Natural killer cell (primary cell): ENCODE results near the gene PTPN14. TPM values are rescaled to one million over a fixed set of nuclear protein-coding genes. Genes with fewer than 3 reads are reported as not detected.

Source experiments
- ATAC-seq, 3 donors: fragments of 150-1000 bp in 2 of 3; fragments of 200-7000 bp in 1 of 3; cut with Tn5 transposase; 1 replicate in 1 of 3; 2 replicates in 2 of 3; pipeline ENCODE4 v1.10.0; 2021; ENCODE audit warnings: mild to moderate bottlenecking in 2 of 3, moderate library complexity in 2 of 3
- DNase-seq, 2 donors: peaks; one replicate each; pipeline versions ENCODE4 v3.0.0 to v3.0.0-alpha.2; 2013 to 2021; ENCODE audit warnings: mixed read lengths in 1 of 2
- H3K27ac ChIP-seq: one replicate; pipeline ENCODE4 v1.5.1; 2013; ENCODE audit warnings: mild to moderate bottlenecking, low read length
- H3K27me3 ChIP-seq: one replicate; pipeline ENCODE4 v1.6.1; 2013; ENCODE audit warnings: low read length; ENCODE audit not compliant: control insufficient read depth, insufficient read depth
- H3K36me3 ChIP-seq: one replicate; pipeline ENCODE4 v1.6.1; 2013; ENCODE audit warnings: low read length; ENCODE audit not compliant: control insufficient read depth, insufficient read depth
- H3K4me1 ChIP-seq: one replicate; pipeline ENCODE4 v1.6.1; 2013; ENCODE audit warnings: low read length; ENCODE audit not compliant: control insufficient read depth, insufficient read depth
- H3K4me3 ChIP-seq: one replicate; pipeline ENCODE4 v1.5.1; 2013; ENCODE audit warnings: low read length
- H3K9me3 ChIP-seq: one replicate; pipeline ENCODE4 v1.6.1; 2013; ENCODE audit warnings: low read length; ENCODE audit not compliant: control insufficient read depth, insufficient read depth
- H3K27ac Mint-ChIP-seq, 2 donors: one replicate each; pipeline ENCODE4 v1.8.0; 2022; ENCODE audit warnings: mild to moderate bottlenecking in 2 of 2, mixed read lengths in 2 of 2, moderate library complexity in 1 of 2
- H3K27me3 Mint-ChIP-seq, 2 donors: one replicate each; pipeline ENCODE4 v1.8.0; 2022; ENCODE audit warnings: low read depth in 2 of 2, mixed read lengths in 2 of 2
- H3K36me3 Mint-ChIP-seq: one replicate; pipeline ENCODE4 v1.8.0; 2022; ENCODE audit warnings: mixed read lengths
- H3K4me1 Mint-ChIP-seq, 2 donors: one replicate each; pipeline ENCODE4 v1.8.0; 2022; ENCODE audit warnings: mixed read lengths in 2 of 2
- H3K4me3 Mint-ChIP-seq: one replicate; pipeline ENCODE4 v1.8.0; 2022; ENCODE audit warnings: mild to moderate bottlenecking, moderate library complexity, mixed read lengths
- H3K9me3 Mint-ChIP-seq, 2 donors: one replicate each; pipeline ENCODE4 v1.8.0; 2022; ENCODE audit warnings: mixed read lengths in 2 of 2
- WGBS: methylation state at CpG from one replicate; pipeline ENCODE4 v1.1.7; 2013; ENCODE audit warnings: missing lambda C conversion rate; ENCODE audit not compliant: insufficient coverage; 5-methylcytosine and 5-hydroxymethylcytosine counted together
- intact Hi-C: fragments of 100-400 bp; cut with micrococcal nuclease; formaldehyde crosslinking; loops from one replicate; pipeline ENCODE4 v1.14.2; 2022
- total RNA-seq, 4 donors: library from RNA; stranded (reverse); fragments of 120-200 nt in 1 of 4; gene quantifications; one replicate each; pipeline versions ENCODE4 v1.2.3 to v1.2.4, GENCODE V29; 2013 to 2022
- TF ChIP-seq, protein P1 (sequence below): fragments of 200-600 bp; IDR thresholded peaks from one replicate; pipeline ENCODE4 v1.8.0; 2022; ENCODE audit warnings: antibody characterized with exemption

The PTPN14 gene
- total RNA-seq, 3 donors from 2014 or later (not counting 1 experiment from before 2014, with no cell fraction given), result 0.02 TPM; not detected in 2

DNA sequence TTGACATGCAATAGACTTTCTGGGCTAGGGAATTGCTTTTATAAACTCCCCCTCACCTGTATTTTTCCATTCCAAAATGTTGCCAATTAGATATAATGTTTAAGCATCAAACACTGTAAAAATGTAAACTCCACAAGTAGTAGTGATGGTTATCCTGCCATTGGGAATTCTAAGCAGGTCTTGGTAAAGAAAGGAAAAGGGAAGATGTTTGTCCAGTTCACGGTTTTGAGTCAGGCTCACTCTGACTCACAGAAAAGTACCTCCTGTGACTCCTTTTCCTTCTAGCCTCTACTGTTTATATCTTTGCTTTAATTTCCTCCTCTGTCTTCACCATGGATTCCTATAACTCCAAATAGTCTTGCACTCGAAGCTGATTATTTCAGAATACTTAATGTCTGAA lies 19.0 kb upstream of the PTPN14 start:
- no peak overlapping the region for H3K4me3 Mint-ChIP-seq
- peaks cover 0 to 10% of the 10 kb centered on the region in 2 donors for H3K27me3 Mint-ChIP-seq
- no peak overlapping the region for H3K27ac ChIP-seq
- H3K9me3 Mint-ChIP-seq, result no peaks in the 10 kb centered on the region
- H3K36me3 Mint-ChIP-seq, result no peaks in the 10 kb centered on the region
- 63% methylated on average over 2 of the region's 2 CpGs for WGBS
- H3K4me3 ChIP-seq, result no peak overlapping the region
- intact Hi-C loops, result no loop called here
- no peak for ATAC-seq
- DNase-seq, result no peak
- TF ChIP-seq, protein P1, sequence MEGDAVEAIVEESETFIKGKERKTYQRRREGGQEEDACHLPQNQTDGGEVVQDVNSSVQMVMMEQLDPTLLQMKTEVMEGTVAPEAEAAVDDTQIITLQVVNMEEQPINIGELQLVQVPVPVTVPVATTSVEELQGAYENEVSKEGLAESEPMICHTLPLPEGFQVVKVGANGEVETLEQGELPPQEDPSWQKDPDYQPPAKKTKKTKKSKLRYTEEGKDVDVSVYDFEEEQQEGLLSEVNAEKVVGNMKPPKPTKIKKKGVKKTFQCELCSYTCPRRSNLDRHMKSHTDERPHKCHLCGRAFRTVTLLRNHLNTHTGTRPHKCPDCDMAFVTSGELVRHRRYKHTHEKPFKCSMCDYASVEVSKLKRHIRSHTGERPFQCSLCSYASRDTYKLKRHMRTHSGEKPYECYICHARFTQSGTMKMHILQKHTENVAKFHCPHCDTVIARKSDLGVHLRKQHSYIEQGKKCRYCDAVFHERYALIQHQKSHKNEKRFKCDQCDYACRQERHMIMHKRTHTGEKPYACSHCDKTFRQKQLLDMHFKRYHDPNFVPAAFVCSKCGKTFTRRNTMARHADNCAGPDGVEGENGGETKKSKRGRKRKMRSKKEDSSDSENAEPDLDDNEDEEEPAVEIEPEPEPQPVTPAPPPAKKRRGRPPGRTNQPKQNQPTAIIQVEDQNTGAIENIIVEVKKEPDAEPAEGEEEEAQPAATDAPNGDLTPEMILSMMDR, result no peak
- no peaks in the 10 kb centered on the region for H3K4me1 Mint-ChIP-seq
- no peaks in the 10 kb centered on the region for H3K9me3 ChIP-seq
- H3K36me3 ChIP-seq, result no peaks in the 10 kb centered on the region
- H3K27me3 ChIP-seq, result no peaks in the 10 kb centered on the region
- H3K4me1 ChIP-seq, result no peaks in the 10 kb centered on the region
- H3K27ac Mint-ChIP-seq, result no peak overlapping the region

DNA sequence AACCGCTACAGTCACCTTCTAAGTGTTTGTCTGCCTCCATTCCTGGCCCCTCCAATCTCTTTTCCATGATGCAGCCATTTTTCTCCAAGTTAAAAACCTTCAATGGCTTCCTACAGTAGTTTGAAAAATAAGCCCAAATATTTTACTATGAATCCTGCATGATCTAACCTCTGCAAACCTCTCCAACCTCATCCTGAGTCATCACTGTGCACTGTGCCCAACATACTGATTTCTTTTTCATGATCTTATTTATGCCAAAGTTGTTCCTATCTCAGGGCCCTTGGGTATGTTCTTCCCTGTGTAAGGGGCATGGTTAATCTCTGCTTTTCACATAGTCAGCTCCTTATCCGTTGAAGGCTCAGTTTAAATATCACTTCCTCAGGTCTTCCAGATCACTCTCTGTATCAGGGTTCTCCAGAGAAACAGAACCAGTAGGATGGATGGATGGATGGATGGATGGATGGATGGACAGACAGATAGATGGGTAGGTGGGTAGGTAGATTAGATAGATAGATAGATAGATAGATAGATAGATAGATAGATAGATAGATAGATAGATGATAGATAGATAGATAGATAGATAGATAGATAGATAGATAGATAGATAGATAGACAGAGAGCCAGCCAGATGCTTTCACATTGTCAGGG lies 18.1 kb upstream of the PTPN14 start:
- WGBS, result 98% methylated on average over 1 of the region's 2 CpGs
- Histone ChIP-seq H3K27ac (no peak overlapping the region), H3K9me3 (no peaks in the 10 kb centered on the region), H3K4me3 (no peak overlapping the region), H3K4me1 (no peaks in the 10 kb centered on the region), H3K36me3 (no peaks in the 10 kb centered on the region), H3K27me3 (no peaks in the 10 kb centered on the region)
- Mint-ChIP-seq H3K27ac (no peak overlapping the region), H3K9me3 (no peaks in the 10 kb centered on the region), H3K36me3 (no peaks in the 10 kb centered on the region), H3K4me3 (no peak overlapping the region), H3K27me3 (peaks cover 0 to 10% of the 10 kb centered on the region in 2 donors), H3K4me1 (no peaks in the 10 kb centered on the region)
- DNase-seq (no peak), ATAC-seq (no peak)
- TF ChIP-seq, protein P1, result no peak
- intact Hi-C loops, result no loop called here

DNA sequence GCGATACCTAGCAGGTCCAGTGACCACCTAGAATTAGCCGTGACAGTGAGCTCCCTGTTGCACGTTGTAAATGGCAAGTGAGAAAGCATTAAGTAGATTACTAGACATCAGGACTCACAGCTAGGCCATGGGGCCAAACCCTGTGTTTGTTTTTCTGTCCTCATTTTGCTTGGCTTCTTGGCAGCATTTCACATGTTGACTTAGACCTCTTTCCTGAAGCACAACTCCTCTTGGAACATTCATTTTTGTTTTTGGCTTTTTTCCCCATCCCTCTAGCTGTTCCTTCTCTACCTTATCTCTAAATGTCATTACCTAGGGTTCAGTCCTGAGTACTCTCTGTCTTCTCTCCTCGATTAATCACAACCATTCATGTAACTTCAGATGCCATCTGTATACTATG lies 16.9 kb upstream of the PTPN14 start:
- intact Hi-C loops, result no loop called here
- Mint-ChIP-seq H3K27me3 (peaks cover 0 to 10% of the 10 kb centered on the region in 2 donors), H3K27ac (no peak overlapping the region), H3K36me3 (no peaks in the 10 kb centered on the region), H3K4me1 (no peaks in the 10 kb centered on the region), H3K4me3 (no peak overlapping the region), H3K9me3 (no peaks in the 10 kb centered on the region)
- WGBS, result 88% methylated on average over 4 of the region's 4 CpGs
- H3K27ac ChIP-seq, result no peak overlapping the region
- no peaks in the 10 kb centered on the region for H3K9me3 ChIP-seq
- no peaks in the 10 kb centered on the region for H3K36me3 ChIP-seq
- H3K27me3 ChIP-seq, result no peaks in the 10 kb centered on the region
- no peak overlapping the region for H3K4me3 ChIP-seq
- TF ChIP-seq, protein P1, result no peak
- H3K4me1 ChIP-seq, result no peaks in the 10 kb centered on the region
- DNase-seq, result no peak
- ATAC-seq, result no peak

DNA sequence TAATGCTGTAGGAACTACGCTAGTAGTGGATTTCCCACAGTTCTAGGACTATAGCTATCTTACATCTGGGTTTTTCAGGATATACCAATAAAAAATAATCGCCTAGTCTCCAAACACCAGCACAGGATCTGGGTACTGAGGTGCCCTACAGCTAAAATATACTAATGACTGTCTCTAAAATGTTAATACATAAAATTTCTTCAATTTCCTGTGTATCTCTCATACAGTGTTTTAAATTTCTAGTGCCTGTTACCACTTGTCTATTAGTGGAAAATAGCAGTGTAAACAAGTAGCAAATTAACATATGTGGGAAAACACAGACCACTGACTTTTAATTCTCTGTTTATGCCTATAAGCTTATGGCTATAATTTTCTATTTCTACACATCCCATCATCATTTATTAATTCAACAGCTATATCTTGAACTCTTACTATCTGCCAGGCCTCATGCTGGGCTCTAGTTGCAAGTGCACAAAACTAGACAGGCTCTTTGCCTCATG lies 16.1 kb upstream of the PTPN14 start:
- H3K4me3 Mint-ChIP-seq, result no peak overlapping the region
- H3K27ac Mint-ChIP-seq, result no peak overlapping the region
- ATAC-seq (no peak), DNase-seq (no peak)
- no peaks in the 10 kb centered on the region for H3K36me3 Mint-ChIP-seq
- H3K9me3 Mint-ChIP-seq, result no peaks in the 10 kb centered on the region
- Histone ChIP-seq H3K4me1 (no peaks in the 10 kb centered on the region), H3K27ac (no peak overlapping the region), H3K4me3 (no peak overlapping the region), H3K9me3 (no peaks in the 10 kb centered on the region), H3K27me3 (no peaks in the 10 kb centered on the region), H3K36me3 (no peaks in the 10 kb centered on the region)
- TF ChIP-seq, protein P1, result no peak
- H3K4me1 Mint-ChIP-seq, result no peaks in the 10 kb centered on the region
- WGBS, result 91% methylated on average over 2 of the region's 2 CpGs
- intact Hi-C loops, result no loop called here
- peaks cover 0 to 10% of the 10 kb centered on the region in 2 donors for H3K27me3 Mint-ChIP-seq
